Neural cell (in vitro differentiated cells): Measurements from ENCODE around the gene CKLF. TPM values are rescaled to one million over a fixed set of nuclear protein-coding genes. Genes with fewer than 3 reads are reported as not detected.

Experiments
- H2AFZ ChIP-seq: fragments of 200-600, 300-800 bp; sonication (generic), shearing (Covaris generic); 2 replicates; pipeline ENCODE4 v1.6.0; 2014; ENCODE audit warnings: low read depth, mild to moderate bottlenecking, antibody characterized with exemption, low read length, moderate library complexity
- H3F3A ChIP-seq: fragments of 200-600 bp; shearing (Covaris generic); 2 replicates; pipeline ENCODE4 v1.6.1; 2016; ENCODE audit warnings: mild to moderate bottlenecking, moderate library complexity, mixed read lengths, antibody characterized with exemption, low read length; ENCODE audit not compliant: insufficient read depth, poor library complexity, severe bottlenecking
- H3K27ac ChIP-seq: fragments of 200-600, 300-800 bp; sonication (generic), shearing (Covaris generic); 2 replicates; pipeline ENCODE4 v1.5.1; 2014; ENCODE audit warnings: mild to moderate bottlenecking, low read length, moderate library complexity
- H3K27me3 ChIP-seq: fragments of 300-800, 200-600 bp; sonication (generic), shearing (Covaris generic); 2 replicates; pipeline ENCODE4 v1.6.0; 2014; ENCODE audit warnings: mild to moderate bottlenecking, low read depth, low read length, moderate library complexity; ENCODE audit not compliant: insufficient read depth
- H3K36me3 ChIP-seq: fragments of 300-800, 200-600 bp; sonication (generic), shearing (Covaris generic); 2 replicates; pipeline ENCODE4 v1.5.1; 2014; ENCODE audit warnings: mild to moderate bottlenecking, antibody characterized with exemption, low read length, moderate library complexity; ENCODE audit not compliant: insufficient read depth
- H3K4me2 ChIP-seq: fragments of 300-800, 200-600 bp; sonication (generic), shearing (Covaris generic); 2 replicates; pipeline ENCODE4 v1.6.0; 2014; ENCODE audit warnings: mild to moderate bottlenecking, low read length
- H3K4me3 ChIP-seq: fragments of 300-800, 200-600 bp; sonication (generic), shearing (Covaris generic); 2 replicates; pipeline ENCODE4 v1.5.1; 2014; ENCODE audit warnings: mild to moderate bottlenecking, low read length, moderate library complexity
- H3K79me2 ChIP-seq: fragments of 200-600 bp; shearing (Covaris generic); replicated peaks from 2 replicates; pipeline ENCODE4 v1.6.0; 2014; ENCODE audit warnings: mild to moderate bottlenecking, low read length, moderate library complexity; ENCODE audit not compliant: insufficient read depth
- H3K9ac ChIP-seq: fragments of 300-800, 200-600 bp; sonication (generic), shearing (Covaris generic); 2 replicates; pipeline ENCODE4 v1.6.1; 2016; ENCODE audit warnings: mild to moderate bottlenecking, low read length, mixed read lengths
- H3K9me2 ChIP-seq: fragments of 200-600 bp; shearing (Covaris generic); 2 replicates; pipeline ENCODE4 v1.6.1; 2016; ENCODE audit warnings: mild to moderate bottlenecking, low read length, mixed read lengths; ENCODE audit not compliant: insufficient read depth
- H3K9me3 ChIP-seq: fragments of 200-600, 300-800 bp; sonication (generic), shearing (Covaris generic); 2 replicates; pipeline ENCODE4 v1.6.1; 2016; ENCODE audit warnings: mild to moderate bottlenecking, mixed run types, low read length, moderate library complexity, mixed read lengths
- H4K20me1 ChIP-seq: fragments of 200-600 bp; shearing (Covaris generic); 2 replicates; pipeline ENCODE4 v1.6.1; 2016; ENCODE audit warnings: mild to moderate bottlenecking, mixed run types; ENCODE audit not compliant: insufficient read depth
- CTCF ChIP-seq: fragments of 450-650 bp; IDR thresholded peaks from 2 replicates; pipeline ENCODE4 v1.5.1; 2014; ENCODE audit warnings: antibody characterized with exemption, mild to moderate bottlenecking, moderate library complexity; ENCODE audit not compliant: poor library complexity, severe bottlenecking
- EP300 ChIP-seq: fragments of 450-650 bp; conservative IDR thresholded peaks from 2 replicates; pipeline ENCODE4 v1.6.1; 2014; ENCODE audit warnings: antibody characterized with exemption, mild to moderate bottlenecking, moderate library complexity; ENCODE audit not compliant: poor library complexity, severe bottlenecking
- EZH2 ChIP-seq: fragments of 200-600, 300-800 bp; shearing (Covaris generic), sonication (generic); IDR thresholded peaks from 2 replicates; pipeline ENCODE4 v1.6.1; 2014; ENCODE audit warnings: antibody characterized with exemption, low read length, borderline replicate concordance, mild to moderate bottlenecking; ENCODE audit not compliant: insufficient read depth, poor library complexity, severe bottlenecking
- MXI1 ChIP-seq: fragments of 450-650 bp; conservative IDR thresholded peaks from 2 replicates; pipeline ENCODE4 v1.6.1; 2014; ENCODE audit warnings: antibody characterized with exemption, mild to moderate bottlenecking; ENCODE audit not compliant: poor library complexity, severe bottlenecking
- POLR2AphosphoS5 ChIP-seq: IDR thresholded peaks from 2 replicates; pipeline ENCODE4 v1.6.1; 2012
- RAD21 ChIP-seq: fragments of 450-650 bp; conservative IDR thresholded peaks from 2 replicates; pipeline ENCODE4 v1.6.1; 2014; ENCODE audit warnings: antibody characterized with exemption, mild to moderate bottlenecking, moderate library complexity
- REST ChIP-seq: IDR thresholded peaks from 2 replicates; pipeline ENCODE4 v1.6.1; 2012; ENCODE audit warnings: borderline replicate concordance
- SMC3 ChIP-seq: fragments of 450-650 bp; conservative IDR thresholded peaks from 2 replicates; pipeline ENCODE4 v1.6.1; 2014; ENCODE audit warnings: antibody characterized with exemption, mild to moderate bottlenecking, moderate library complexity; ENCODE audit not compliant: poor library complexity
- TAF1 ChIP-seq: IDR thresholded peaks from 2 replicates; pipeline ENCODE4 v1.6.1; 2012; ENCODE audit warnings: low read depth
- polyA plus RNA-seq: library from polyadenylated mRNA; depleted of rRNA; stranded (reverse); fragments of >200 nt; gene quantifications from 2 replicates; pipeline ENCODE4 v1.2.3, GENCODE V29; 2014

Gene CKLF
- polyA plus RNA-seq, 1 donor from 2014 or later = 40.8 TPM

GRCh38 chr16:66578651-66579531 lies 26.5 kb downstream of the CKLF start, which contains the start of gene CMTM2:
CMTM2 (plus strand) TSS chr16:66579463; CDS start chr16:66579608, 145 bp downstream.
- Histone ChIP-seq H3K27me3 (peaks cover 21% of the 10 kb centered on the region), H4K20me1 (no peaks in the 10 kb centered on the region), H3K9me3 (no peaks in the 10 kb centered on the region), H3K9ac (no peak within 1 kb of the TSS), H3K36me3 (no peaks in the 10 kb centered on the region), H3K9me2 (no peaks in the 10 kb centered on the region), H3K4me3 (no peak within 1 kb of the TSS), H2AFZ (no peak within 1 kb of the TSS), H3F3A (no peaks in the 10 kb centered on the region), H3K27ac (no peak within 1 kb of the TSS), H3K79me2 (no peaks in the 10 kb centered on the region), H3K4me2 (no peak within 1 kb of the TSS)
- TF ChIP-seq CTCF (no peak), MXI1 (no peak), REST (no peak), POLR2AphosphoS5 (no peak), EP300 (no peak), SMC3 (no peak), EZH2 (no peak), TAF1 (no peak), RAD21 (no peak)

GRCh38 chr16:66580605-66581209 lies 28.3 kb downstream of the CKLF start:
- no peaks in the 10 kb centered on the region for H3K9me3 ChIP-seq
- peaks cover 21% of the 10 kb centered on the region for H3K27me3 ChIP-seq
- no peak overlapping the region for H3K4me2 ChIP-seq
- H4K20me1 ChIP-seq = no peaks in the 10 kb centered on the region
- no peaks in the 10 kb centered on the region for H3K36me3 ChIP-seq
- no peak overlapping the region for H3K27ac ChIP-seq
- TF ChIP-seq EZH2 (no peak), MXI1 (no peak), RAD21 (no peak), CTCF (no peak), POLR2AphosphoS5 (no peak), SMC3 (no peak), REST (no peak), EP300 (no peak), TAF1 (no peak)
- H3F3A ChIP-seq = no peaks in the 10 kb centered on the region
- no peak overlapping the region for H2AFZ ChIP-seq
- H3K79me2 ChIP-seq = no peaks in the 10 kb centered on the region
- no peaks in the 10 kb centered on the region for H3K9me2 ChIP-seq
- no peak overlapping the region for H3K4me3 ChIP-seq
- H3K9ac ChIP-seq = no peak overlapping the region
